ENCODE measurements around the gene DIPK1A. TPM values are rescaled to one million over a fixed set of nuclear protein-coding genes. Genes with fewer than 3 reads are reported as not detected.

DIPK1A gene
- total RNA-seq, 1 experiment from 2014 or later: 3.8 TPM

- H2BK5ac ChIP-seq (ENCODE audit: insufficient read length, low read length): no peak overlapping the region
- H4K5ac ChIP-seq (ENCODE audit: insufficient read length, low read depth, low read length): no peak overlapping the region
- H3K56ac ChIP-seq (ENCODE audit: insufficient read length, low read depth, low read length): no peak overlapping the region
- Mint-ChIP-seq H3K9me3 (no peaks in the 10 kb centered on the region), H3K4me1 (peaks cover 0 to 3% of the 10 kb centered on the region in 2 experiments; a peak in 2 of 4 replicates), H3K27ac (no peak overlapping the region), H3K4me3 (no peak overlapping the region), H3K27me3 (ENCODE audit: low read depth) (no peaks in the 10 kb centered on the region), H3K36me3 (ENCODE audit: insufficient read depth in 1 of 3, low read depth in 3 of 3) (no peaks in the 10 kb centered on the region)
- peaks cover 2% of the 10 kb centered on the region; the same call in 1 of the 2 replicates for H3K4me1 ChIP-seq (ENCODE audit: insufficient read depth, low read length)
- H4K20me1 ChIP-seq (ENCODE audit: control insufficient read depth, insufficient read depth, insufficient read length): no peaks in the 10 kb centered on the region
- no peaks in the 10 kb centered on the region for H3K23me2 ChIP-seq (ENCODE audit: insufficient read length, low read depth, low read length, poor library complexity, severe bottlenecking)
- no peak overlapping the region for H3K27ac ChIP-seq (ENCODE audit: insufficient read length, low read depth, low read length)
- no peak overlapping the region for H3K9ac ChIP-seq (ENCODE audit: extremely low read depth, insufficient read length, low read length)
- H3K23ac ChIP-seq (ENCODE audit: insufficient read length, low read depth, low read length): no peak overlapping the region
- TF ChIP-seq, protein P1, sequence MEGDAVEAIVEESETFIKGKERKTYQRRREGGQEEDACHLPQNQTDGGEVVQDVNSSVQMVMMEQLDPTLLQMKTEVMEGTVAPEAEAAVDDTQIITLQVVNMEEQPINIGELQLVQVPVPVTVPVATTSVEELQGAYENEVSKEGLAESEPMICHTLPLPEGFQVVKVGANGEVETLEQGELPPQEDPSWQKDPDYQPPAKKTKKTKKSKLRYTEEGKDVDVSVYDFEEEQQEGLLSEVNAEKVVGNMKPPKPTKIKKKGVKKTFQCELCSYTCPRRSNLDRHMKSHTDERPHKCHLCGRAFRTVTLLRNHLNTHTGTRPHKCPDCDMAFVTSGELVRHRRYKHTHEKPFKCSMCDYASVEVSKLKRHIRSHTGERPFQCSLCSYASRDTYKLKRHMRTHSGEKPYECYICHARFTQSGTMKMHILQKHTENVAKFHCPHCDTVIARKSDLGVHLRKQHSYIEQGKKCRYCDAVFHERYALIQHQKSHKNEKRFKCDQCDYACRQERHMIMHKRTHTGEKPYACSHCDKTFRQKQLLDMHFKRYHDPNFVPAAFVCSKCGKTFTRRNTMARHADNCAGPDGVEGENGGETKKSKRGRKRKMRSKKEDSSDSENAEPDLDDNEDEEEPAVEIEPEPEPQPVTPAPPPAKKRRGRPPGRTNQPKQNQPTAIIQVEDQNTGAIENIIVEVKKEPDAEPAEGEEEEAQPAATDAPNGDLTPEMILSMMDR (conservative IDR thresholded peaks at IDR 0.05): no peak
- H2BK12ac ChIP-seq (ENCODE audit: insufficient read length, low read depth, low read length): no peak overlapping the region
- no peak overlapping the region for H2AK5ac ChIP-seq (ENCODE audit: insufficient read length, low read length)
- H3K27me3 ChIP-seq (ENCODE audit: insufficient read depth, low read length): no peaks in the 10 kb centered on the region
- H4K8ac ChIP-seq (replicated peaks; ENCODE audit: insufficient read length, low read depth, low read length): no peak overlapping the region
- H3K9me3 ChIP-seq (ENCODE audit: control insufficient read depth, low read depth, low read length): no peaks in the 10 kb centered on the region
- no peak overlapping the region for H3T11ph ChIP-seq (ENCODE audit: low read length)
- WGBS (ENCODE audit: extremely low coverage, insufficient read length, low lambda C conversion rate): no CpG with 5 or more reads among the region's 1 CpG
- DNase-seq: no peak
- no peak overlapping the region for H2BK15ac ChIP-seq (ENCODE audit: low read depth, low read length)
- no peaks in the 10 kb centered on the region for H3K79me1 ChIP-seq (ENCODE audit: insufficient read depth, low read depth, low read length, poor library complexity, severe bottlenecking)
- H2BK120ac ChIP-seq (ENCODE audit: low read depth, low read length, poor library complexity, severe bottlenecking): no peak overlapping the region
- no peak overlapping the region for H4K91ac ChIP-seq (ENCODE audit: insufficient read length, low read depth, low read length)
- H3K18ac ChIP-seq (ENCODE audit: insufficient read length, low read depth, low read length): no peak overlapping the region
- no peak overlapping the region for H3K4ac ChIP-seq (ENCODE audit: low read depth, low read length)
- no peak overlapping the region for H3K14ac ChIP-seq (ENCODE audit: insufficient read depth, low read length)
- no peak overlapping the region for H2AFZ ChIP-seq (ENCODE audit: low read length)
- H2BK20ac ChIP-seq (ENCODE audit: low read depth, low read length, poor library complexity, severe bottlenecking): no peak overlapping the region
- no peak overlapping the region for H3K4me2 ChIP-seq (ENCODE audit: insufficient read depth, insufficient read length, low read length)
- H3K79me2 ChIP-seq (ENCODE audit: insufficient read depth, low read length): no peaks in the 10 kb centered on the region
Observed at GRCh38 chr1:92948071-92948470, 13.2 kb downstream of the DIPK1A start.

Measured in H9 (cell line).